Activated B cell treated with CpG ODN at 0.5 μM for 24 hours (primary cell): ENCODE measurements around the gene ZCRB1. TPM values are rescaled to one million over a fixed set of nuclear protein-coding genes. Genes with fewer than 3 reads are reported as not detected.

Experiments
- ATAC-seq: fragments of 200-7000 bp; cut with Tn5 transposase; one replicate; pipeline ENCODE4 v1.10.0; 2021; ENCODE audit warnings: low read depth, mild to moderate bottlenecking, moderate library complexity
- CTCF ChIA-PET: fragments of 350-600 bp; sonication (Branson Sonifier 250); formaldehyde crosslinking; loops from one replicate; lab custom pipeline; 2021; ENCODE audit warnings: antibody characterized with exemption; lab: Charles Lee
- POLR2A ChIA-PET: fragments of 350-600 bp; sonication (Branson Sonifier 250); formaldehyde crosslinking; loops from one replicate; lab custom pipeline; 2021; ENCODE audit warnings: antibody characterized with exemption; lab: Charles Lee
- DNase-seq: peaks from one replicate; pipeline ENCODE4 v3.0.0; 2022
- H3K27ac Mint-ChIP-seq: one replicate; pipeline ENCODE4 v1.8.0; 2020; ENCODE audit warnings: mixed read lengths
- H3K27me3 Mint-ChIP-seq: one replicate; pipeline ENCODE4 v1.8.0; 2021; ENCODE audit warnings: mixed read lengths
- H3K36me3 Mint-ChIP-seq: one replicate; pipeline ENCODE4 v1.8.0; 2021; ENCODE audit warnings: low read depth, mixed read lengths
- H3K4me1 Mint-ChIP-seq: one replicate; pipeline ENCODE4 v1.8.0; 2021; ENCODE audit warnings: mixed read lengths
- H3K4me3 Mint-ChIP-seq: one replicate; pipeline ENCODE4 v1.8.0; 2020; ENCODE audit warnings: mild to moderate bottlenecking, mixed read lengths
- H3K9me3 Mint-ChIP-seq: one replicate; pipeline ENCODE4 v1.8.0; 2020; ENCODE audit warnings: mixed read lengths
- intact Hi-C: fragments of 100-400 bp; cut with micrococcal nuclease; formaldehyde crosslinking; loops from one replicate; pipeline ENCODE4 v1.15.1; 2024
- total RNA-seq: library from RNA; stranded (reverse); gene quantifications from 2 replicates; pipeline ENCODE4 v1.2.3, GENCODE V29; 2022
- TF ChIP-seq, protein P1 (sequence below): fragments of 200-600 bp; IDR thresholded peaks from one replicate; pipeline ENCODE4 v1.8.0; 2022; ENCODE audit warnings: antibody characterized with exemption, mild to moderate bottlenecking

ZCRB1 gene
- total RNA-seq, 1 donor from 2014 or later: 37.6 TPM

- DNase-seq (no peak), ATAC-seq (no peak)
- POLR2A ChIA-PET: interaction anchor here (0.6 kb wide), 2 partner anchors 10 to 89 kb away, joined by 4 read pairs; no protein-coding TSS in a partner anchor
- no peaks in the 10 kb centered on the region for H3K36me3 Mint-ChIP-seq
- no peak overlapping the region for H3K4me3 Mint-ChIP-seq
- CTCF ChIA-PET: no interaction called here
- TF ChIP-seq, protein P1, sequence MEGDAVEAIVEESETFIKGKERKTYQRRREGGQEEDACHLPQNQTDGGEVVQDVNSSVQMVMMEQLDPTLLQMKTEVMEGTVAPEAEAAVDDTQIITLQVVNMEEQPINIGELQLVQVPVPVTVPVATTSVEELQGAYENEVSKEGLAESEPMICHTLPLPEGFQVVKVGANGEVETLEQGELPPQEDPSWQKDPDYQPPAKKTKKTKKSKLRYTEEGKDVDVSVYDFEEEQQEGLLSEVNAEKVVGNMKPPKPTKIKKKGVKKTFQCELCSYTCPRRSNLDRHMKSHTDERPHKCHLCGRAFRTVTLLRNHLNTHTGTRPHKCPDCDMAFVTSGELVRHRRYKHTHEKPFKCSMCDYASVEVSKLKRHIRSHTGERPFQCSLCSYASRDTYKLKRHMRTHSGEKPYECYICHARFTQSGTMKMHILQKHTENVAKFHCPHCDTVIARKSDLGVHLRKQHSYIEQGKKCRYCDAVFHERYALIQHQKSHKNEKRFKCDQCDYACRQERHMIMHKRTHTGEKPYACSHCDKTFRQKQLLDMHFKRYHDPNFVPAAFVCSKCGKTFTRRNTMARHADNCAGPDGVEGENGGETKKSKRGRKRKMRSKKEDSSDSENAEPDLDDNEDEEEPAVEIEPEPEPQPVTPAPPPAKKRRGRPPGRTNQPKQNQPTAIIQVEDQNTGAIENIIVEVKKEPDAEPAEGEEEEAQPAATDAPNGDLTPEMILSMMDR: no peak
- H3K4me1 Mint-ChIP-seq: peaks cover 7% of the 10 kb centered on the region
- no peak overlapping the region for H3K27ac Mint-ChIP-seq
- intact Hi-C loops: no loop called here
- H3K9me3 Mint-ChIP-seq: no peaks in the 10 kb centered on the region
- H3K27me3 Mint-ChIP-seq: peaks cover 13% of the 10 kb centered on the region
Measured at GRCh38 chr12:42285431-42285830, 40.5 kb downstream of the ZCRB1 start.

GRCh38 chr12:42284876-42285275 is 41.0 kb downstream of the ZCRB1 start:
- no peak for DNase-seq
- no peak overlapping the region for H3K4me3 Mint-ChIP-seq
- POLR2A ChIA-PET: interaction anchor here (0.6 kb wide), 1 partner anchor 90 kb away, joined by 4 read pairs; no protein-coding TSS in a partner anchor
- H3K27me3 Mint-ChIP-seq: peaks cover 13% of the 10 kb centered on the region
- intact Hi-C loops: no loop called here
- TF ChIP-seq, protein P1: no peak
- no peaks in the 10 kb centered on the region for H3K9me3 Mint-ChIP-seq
- no peak for ATAC-seq
- peaks cover 7% of the 10 kb centered on the region for H3K4me1 Mint-ChIP-seq
- CTCF ChIA-PET: no interaction called here
- no peak overlapping the region for H3K27ac Mint-ChIP-seq
- H3K36me3 Mint-ChIP-seq: no peaks in the 10 kb centered on the region

- peaks cover 7% of the 10 kb centered on the region for H3K4me1 Mint-ChIP-seq
- no peak overlapping the region for H3K4me3 Mint-ChIP-seq
- no peaks in the 10 kb centered on the region for H3K36me3 Mint-ChIP-seq
- CTCF ChIA-PET: no interaction called here
- TF ChIP-seq, protein P1: no peak
- intact Hi-C loops: no loop called here
- ATAC-seq (no peak), DNase-seq (no peak)
- no peaks in the 10 kb centered on the region for H3K9me3 Mint-ChIP-seq
- POLR2A ChIA-PET: no interaction called here
- H3K27me3 Mint-ChIP-seq: peaks cover 10% of the 10 kb centered on the region
- no peak overlapping the region for H3K27ac Mint-ChIP-seq
Measured at GRCh38 chr12:42284157-42284556, 41.7 kb downstream of the ZCRB1 start.

DNA sequence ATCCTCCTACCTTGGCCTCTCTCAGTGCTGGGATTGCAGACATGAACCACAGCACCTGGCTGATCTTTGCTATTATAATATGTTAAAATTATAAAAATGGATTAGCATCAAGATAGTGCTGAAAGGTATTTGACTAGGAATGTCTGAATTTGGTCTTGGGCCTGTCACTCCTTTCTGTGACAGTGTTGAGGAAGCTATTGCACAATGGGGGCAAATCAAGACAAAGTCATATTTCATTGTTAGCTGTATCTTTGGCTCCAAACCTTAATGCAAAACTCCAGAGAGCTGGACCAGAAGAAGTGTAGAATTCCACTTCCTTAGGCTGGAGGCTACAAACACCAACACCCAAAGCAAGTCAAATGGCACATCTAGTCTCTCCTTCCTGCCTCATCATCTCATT is 42.2 kb downstream of the ZCRB1 start:
- Mint-ChIP-seq H3K4me1 (peaks cover 7% of the 10 kb centered on the region), H3K4me3 (no peak overlapping the region), H3K9me3 (no peaks in the 10 kb centered on the region), H3K27ac (no peak overlapping the region), H3K36me3 (no peaks in the 10 kb centered on the region), H3K27me3 (peaks cover 10% of the 10 kb centered on the region)
- ChIA-PET POLR2A (no interaction called here), CTCF (no interaction called here)
- no peak for ATAC-seq
- DNase-seq: no peak
- TF ChIP-seq, protein P1: no peak
- intact Hi-C loops: no loop called here

- Mint-ChIP-seq H3K27ac (no peak overlapping the region), H3K27me3 (no peaks in the 10 kb centered on the region), H3K36me3 (no peaks in the 10 kb centered on the region), H3K4me1 (peaks cover 7% of the 10 kb centered on the region), H3K4me3 (no peak overlapping the region), H3K9me3 (no peaks in the 10 kb centered on the region)
- intact Hi-C loops: no loop called here
- POLR2A ChIA-PET: no interaction called here
- ATAC-seq (no peak), DNase-seq (no peak)
- CTCF ChIA-PET: no interaction called here
- TF ChIP-seq, protein P1: no peak
Measured at GRCh38 chr12:42282294-42282693, 43.6 kb downstream of the ZCRB1 start.
